ENCODE results near the gene NSUN5.
A peak's percentile ranks its signal among the peaks of the same experiment; 100 is the strongest.

The NSUN5 gene

GRCh38 chr7:73308665-73309214 is at the start of gene NSUN5:
Gene NSUN5 (minus strand): TSS chr7:73308826. CDS start chr7:73308790, 36 bp downstream.
- no peak for TF ChIP-seq ZNF274 (IDR thresholded peaks at IDR 0.05; ENCODE audit: low read depth, low read length)
- H3K4me3 ChIP-seq (ENCODE audit: low read length): peak within 1 kb of the TSS; percentile 83

- H3K4me3 ChIP-seq (ENCODE audit: low read length): no peak overlapping the region
- TF ChIP-seq ZNF274 (IDR thresholded peaks at IDR 0.05; ENCODE audit: low read depth, low read length): no peak
These were observed 47.5 kb upstream of the NSUN5 start for GRCh38 chr7:73356159-73356558.

DNA sequence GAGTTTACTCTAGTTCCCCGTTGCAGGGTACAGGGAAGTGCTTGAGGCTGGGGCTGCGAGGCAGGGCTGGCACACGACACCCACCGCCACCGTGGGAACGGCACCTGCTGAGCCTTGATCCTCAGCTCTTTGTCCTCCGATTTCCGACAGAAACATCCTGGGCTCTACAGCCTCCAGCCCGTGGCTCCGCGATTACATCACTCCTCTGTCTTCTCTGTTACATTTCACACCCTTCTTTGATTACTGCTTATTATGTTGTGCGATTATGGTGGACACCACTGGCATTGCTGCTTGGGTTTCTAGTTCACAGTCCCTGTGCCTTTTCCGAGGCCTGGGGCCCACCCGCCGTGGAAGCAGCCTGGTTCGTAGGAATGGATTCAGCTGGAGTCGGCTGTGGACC is 46.2 kb upstream of the NSUN5 start:
- no peak overlapping the region for H3K4me3 ChIP-seq (ENCODE audit: low read length)
- no peak for TF ChIP-seq ZNF274 (IDR thresholded peaks at IDR 0.05; ENCODE audit: low read depth, low read length)

GRCh38 chr7:73354196-73354595 is 45.6 kb upstream of the NSUN5 start:
- H3K4me3 ChIP-seq (ENCODE audit: low read length): no peak overlapping the region
- TF ChIP-seq ZNF274 (IDR thresholded peaks at IDR 0.05; ENCODE audit: low read depth, low read length): no peak

DNA sequence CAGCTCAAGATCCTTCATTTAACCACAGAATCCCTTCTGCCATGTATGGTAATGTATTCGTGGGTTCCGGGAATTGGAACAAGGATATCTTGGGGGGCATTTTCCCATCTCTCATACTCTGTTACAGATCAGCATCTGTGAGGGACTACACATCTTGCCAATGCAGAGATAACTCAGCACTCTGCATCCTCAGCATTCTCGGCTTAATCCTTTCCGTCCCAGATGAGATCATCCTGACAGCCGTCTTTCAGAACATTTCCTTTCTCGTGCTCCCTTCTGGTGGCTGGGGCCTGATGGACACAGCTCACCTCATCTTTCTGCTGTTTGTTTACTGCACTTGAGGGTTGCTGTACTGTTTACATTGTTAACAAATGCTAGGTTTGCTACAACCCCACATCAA is 44.6 kb upstream of the NSUN5 start:
- TF ChIP-seq ZNF274 (IDR thresholded peaks at IDR 0.05; ENCODE audit: low read depth, low read length): no peak
- no peak overlapping the region for H3K4me3 ChIP-seq (ENCODE audit: low read length)

- H3K4me3 ChIP-seq (ENCODE audit: low read length): no peak overlapping the region
- no peak for TF ChIP-seq ZNF274 (IDR thresholded peaks at IDR 0.05; ENCODE audit: low read depth, low read length)
These were observed 44.2 kb upstream of the NSUN5 start for GRCh38 chr7:73352784-73353183.

- TF ChIP-seq ZNF274 (IDR thresholded peaks at IDR 0.05; ENCODE audit: low read depth, low read length): no peak
- no peak overlapping the region for H3K4me3 ChIP-seq (ENCODE audit: low read length)
These were observed 43.0 kb upstream of the NSUN5 start for GRCh38 chr7:73351447-73352167.

- no peak for TF ChIP-seq ZNF274 (IDR thresholded peaks at IDR 0.05; ENCODE audit: low read depth, low read length)
- H3K4me3 ChIP-seq (ENCODE audit: low read length): no peak overlapping the region
These were observed 41.9 kb upstream of the NSUN5 start for GRCh38 chr7:73350306-73351068.

GRCh38 chr7:73349763-73350162 is 41.1 kb upstream of the NSUN5 start:
- no peak for TF ChIP-seq ZNF274 (IDR thresholded peaks at IDR 0.05; ENCODE audit: low read depth, low read length)
- no peak overlapping the region for H3K4me3 ChIP-seq (ENCODE audit: low read length)

DNA sequence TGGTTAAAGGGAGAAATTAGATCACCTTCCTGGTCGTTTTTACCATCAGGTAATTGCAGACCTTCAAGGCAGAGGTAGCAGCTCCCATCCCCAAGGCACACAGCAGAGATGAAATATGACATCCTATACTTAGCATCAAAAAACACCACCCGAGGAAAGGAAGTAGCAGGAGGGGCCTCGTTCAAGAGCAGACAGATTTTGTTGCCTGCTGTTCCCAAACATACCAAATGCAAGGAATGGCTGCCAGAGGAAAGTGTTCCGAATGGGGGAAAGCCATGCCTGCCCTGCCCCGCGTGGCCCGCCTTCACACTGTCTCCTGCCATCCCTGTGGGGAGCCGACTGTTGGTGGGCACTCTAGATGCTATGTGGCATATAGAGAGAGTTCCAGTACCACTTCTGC is 37.3 kb upstream of the NSUN5 start:
- no peak for TF ChIP-seq ZNF274 (IDR thresholded peaks at IDR 0.05; ENCODE audit: low read depth, low read length)
- no peak overlapping the region for H3K4me3 ChIP-seq (ENCODE audit: low read length)

DNA sequence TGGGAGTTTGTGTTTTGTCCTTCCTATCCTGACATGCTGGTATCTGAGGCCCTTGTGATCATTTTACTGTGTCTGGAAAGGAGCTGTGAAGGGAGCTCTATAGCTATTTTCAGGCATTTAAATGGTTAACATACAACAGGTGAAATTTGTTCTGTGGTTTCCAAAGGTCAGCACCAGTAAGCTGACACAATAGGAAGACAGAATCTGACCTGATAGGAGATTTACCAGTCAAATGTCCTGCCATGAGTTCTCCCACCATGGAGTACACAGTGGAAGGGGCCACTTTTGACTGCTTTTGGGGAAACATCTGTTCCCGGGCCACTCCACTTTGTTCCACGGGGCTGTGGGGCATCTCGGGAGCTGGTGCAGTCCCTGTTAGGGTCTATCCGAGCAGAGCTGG is 36.9 kb upstream of the NSUN5 start:
- TF ChIP-seq ZNF274 (IDR thresholded peaks at IDR 0.05; ENCODE audit: low read depth, low read length): no peak
- no peak overlapping the region for H3K4me3 ChIP-seq (ENCODE audit: low read length)

DNA sequence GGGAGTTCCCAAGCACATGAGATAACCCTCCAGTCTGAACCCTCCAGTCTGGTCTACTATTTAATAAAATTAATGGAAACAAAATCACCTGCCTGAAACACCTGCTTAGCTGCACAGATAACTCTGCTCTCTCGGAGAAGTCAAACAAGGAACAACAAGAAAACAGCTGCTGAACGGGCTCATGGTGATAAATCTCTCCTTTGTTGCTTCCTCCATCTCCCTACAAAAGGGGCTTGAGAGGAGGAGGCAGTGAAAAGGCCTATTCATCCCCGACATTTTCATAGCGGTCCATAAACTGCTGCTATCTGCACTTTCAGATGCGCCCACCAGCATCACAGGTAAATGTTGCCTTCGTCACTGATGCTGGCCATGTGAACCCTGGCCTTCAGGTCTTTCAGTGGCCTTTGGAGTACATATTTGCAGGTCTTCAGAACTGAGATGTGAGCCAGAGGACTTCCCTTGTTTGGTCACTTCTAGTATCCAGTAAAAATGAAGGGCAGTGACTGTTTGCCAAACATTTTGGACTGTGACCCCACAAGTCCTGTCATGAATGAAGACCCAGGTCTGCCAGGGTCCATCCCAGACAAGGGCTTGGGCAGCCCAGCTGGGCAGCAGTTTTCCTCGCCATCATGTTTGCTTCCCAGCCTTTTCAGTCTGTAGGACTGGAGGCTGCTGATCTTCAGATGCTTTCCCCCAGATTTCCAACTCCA is 35.2 kb upstream of the NSUN5 start:
- TF ChIP-seq ZNF274 (IDR thresholded peaks at IDR 0.05; ENCODE audit: low read depth, low read length): no peak
- H3K4me3 ChIP-seq (ENCODE audit: low read length): no peak overlapping the region

GRCh38 chr7:73342645-73343044 is 34.0 kb upstream of the NSUN5 start:
- H3K4me3 ChIP-seq (ENCODE audit: low read length): no peak overlapping the region
- no peak for TF ChIP-seq ZNF274 (IDR thresholded peaks at IDR 0.05; ENCODE audit: low read depth, low read length)

DNA sequence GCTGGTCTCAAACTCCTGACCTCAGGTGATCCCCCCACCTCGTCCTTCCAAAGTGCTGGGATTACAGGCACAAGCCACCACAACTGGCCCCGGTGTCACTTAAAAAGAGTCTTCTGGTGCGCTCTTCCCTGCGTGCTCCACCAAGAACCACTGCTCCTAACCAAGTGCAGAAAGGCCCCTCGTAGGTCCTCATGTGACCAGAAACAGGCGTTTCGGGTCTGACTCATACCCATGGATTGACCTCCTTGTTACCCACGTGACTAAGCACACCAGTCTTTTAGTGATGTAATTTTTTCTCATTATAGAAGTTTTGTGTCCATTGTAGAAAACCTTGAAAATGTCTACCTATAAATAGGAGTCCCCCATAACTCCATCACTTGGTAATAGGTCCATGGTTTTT is 33.3 kb upstream of the NSUN5 start:
- no peak for TF ChIP-seq ZNF274 (IDR thresholded peaks at IDR 0.05; ENCODE audit: low read depth, low read length)
- no peak overlapping the region for H3K4me3 ChIP-seq (ENCODE audit: low read length)

All from GM08714 (cell line).